ENCODE results near the gene IL1A.

IL1A gene

DNA sequence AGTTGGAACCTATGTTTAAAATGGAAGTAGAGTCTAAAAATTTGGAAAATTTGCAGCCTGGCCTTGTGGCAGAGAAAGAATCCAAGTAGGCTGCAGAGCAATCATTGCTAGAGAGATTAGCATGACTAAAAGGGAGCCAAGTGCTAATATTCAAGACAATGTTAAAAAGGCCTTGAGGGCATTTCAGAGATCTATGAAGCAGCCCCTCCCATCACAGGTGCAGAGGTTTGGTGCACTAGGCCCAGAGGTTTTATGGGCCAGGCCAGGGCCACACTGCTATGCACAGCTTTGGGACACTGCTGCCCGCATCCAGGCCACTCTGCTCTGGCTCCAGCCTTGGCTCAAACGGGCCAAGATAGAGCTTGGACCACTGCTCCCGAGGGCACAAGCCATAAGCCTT lies 6.7 kb upstream of the IL1A start:
- DNase-seq, result no peak

DNA sequence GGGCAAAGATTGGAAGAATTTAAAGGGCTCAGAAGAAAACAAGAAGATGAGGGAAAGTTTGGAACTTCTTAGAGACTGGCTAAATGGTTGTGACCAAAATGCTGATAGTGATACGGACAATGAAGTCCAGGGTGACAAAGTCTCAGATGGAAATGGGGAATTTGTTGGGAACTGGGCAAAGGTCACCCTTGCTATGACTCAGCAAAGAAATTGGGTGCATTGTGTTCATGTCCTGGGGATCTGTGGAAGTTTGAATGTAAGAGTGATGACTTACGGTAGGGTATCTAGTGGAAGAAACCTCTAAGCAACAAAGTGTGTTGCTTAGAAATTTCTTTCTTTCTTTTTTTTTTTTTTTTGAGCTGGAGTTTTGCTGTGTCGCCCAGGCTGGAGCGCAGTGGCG lies 6.0 kb upstream of the IL1A start:
- DNase-seq, result no peak

DNA sequence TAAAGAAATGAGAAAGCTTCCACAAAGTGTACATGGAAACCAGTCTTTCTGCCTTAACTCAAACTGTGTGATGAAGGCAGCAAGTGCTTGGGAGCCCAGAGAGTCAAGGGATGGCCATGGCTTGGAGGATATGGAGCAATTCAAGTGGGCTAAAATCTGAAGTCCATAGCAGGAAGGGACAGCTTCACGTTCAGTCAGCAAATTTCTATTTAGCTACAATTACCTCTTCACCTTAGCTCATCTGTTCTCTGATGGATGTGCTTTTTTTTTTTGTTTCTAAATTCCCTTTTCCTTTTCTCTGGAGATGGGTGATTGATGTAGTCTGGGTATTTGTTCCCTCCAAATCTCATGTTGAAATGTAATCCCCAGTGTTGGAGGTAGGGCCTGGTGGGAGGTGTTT lies 4.9 kb upstream of the IL1A start:
- DNase-seq, result no peak

DNA sequence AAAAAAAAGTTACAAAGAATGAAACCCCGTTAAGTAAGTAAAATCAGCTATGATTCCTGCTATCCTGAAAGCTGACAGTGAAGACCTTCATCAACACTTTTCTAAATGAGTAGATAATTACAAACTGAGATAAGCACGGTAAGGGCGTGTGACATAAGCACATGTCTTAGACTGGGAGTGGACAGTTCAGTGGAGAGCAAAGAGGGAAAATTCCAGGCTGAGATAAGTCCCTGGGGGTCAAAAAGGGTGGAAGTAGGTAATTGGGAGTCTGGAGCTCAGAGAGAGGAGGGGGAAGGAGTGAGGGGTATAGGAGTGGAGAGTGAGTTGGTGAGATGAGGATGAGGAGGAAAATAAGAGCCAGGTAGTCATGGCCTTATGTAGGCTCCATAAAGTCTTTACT lies 4.4 kb upstream of the IL1A start:
- DNase-seq, result no peak

DNA sequence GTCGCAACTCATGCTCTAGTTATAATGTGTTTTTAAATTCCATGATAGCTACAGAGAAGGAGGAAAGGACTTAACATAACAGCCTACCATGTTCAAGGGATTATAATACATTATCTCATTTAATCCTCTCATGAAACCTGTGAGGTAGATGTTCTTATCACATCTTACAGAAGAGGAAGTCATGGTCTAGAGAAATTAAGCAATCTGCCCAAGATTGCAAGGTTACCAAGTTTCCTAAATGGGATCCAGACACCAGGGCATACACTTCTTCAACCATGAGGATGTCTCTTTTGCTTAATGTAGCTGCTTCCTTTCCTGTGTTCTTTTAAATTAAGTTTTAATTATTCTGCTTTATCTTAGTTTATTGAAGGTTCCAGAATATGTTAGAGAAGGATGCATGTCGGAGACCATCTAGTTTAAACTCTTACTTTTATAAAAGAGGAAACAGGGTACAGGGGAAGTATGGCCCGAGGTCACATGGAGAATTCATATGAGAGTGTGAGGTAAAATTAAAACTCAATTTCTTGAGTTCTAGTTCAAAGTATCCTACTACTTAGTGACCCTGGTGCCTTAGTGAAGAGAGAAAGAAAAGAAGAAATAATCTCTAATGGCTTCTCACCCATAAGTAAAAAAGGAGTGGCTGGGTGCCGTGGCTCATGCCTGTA lies 3.6 kb upstream of the IL1A start:
- peak; percentile 44 for DNase-seq

DNA sequence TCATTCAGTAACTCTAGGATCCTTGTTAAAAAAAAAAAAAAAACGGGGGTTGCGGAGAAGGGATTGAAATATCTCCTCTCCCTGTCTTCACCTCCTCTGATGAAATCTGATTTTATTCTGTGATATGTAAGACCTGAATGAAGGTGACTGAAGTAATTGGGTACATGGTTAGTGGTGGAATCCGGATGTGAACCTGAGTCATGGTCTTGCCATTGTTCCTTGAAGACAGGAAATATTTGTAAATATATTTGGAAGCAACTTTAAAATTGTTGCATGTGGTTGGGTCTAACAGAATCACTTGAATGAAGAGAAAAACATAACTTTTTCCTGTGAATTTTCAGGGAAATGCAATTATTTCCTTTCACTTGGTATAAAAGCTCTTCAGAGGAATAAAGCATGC lies 3.0 kb upstream of the IL1A start:
- DNase-seq, result no peak

DNA sequence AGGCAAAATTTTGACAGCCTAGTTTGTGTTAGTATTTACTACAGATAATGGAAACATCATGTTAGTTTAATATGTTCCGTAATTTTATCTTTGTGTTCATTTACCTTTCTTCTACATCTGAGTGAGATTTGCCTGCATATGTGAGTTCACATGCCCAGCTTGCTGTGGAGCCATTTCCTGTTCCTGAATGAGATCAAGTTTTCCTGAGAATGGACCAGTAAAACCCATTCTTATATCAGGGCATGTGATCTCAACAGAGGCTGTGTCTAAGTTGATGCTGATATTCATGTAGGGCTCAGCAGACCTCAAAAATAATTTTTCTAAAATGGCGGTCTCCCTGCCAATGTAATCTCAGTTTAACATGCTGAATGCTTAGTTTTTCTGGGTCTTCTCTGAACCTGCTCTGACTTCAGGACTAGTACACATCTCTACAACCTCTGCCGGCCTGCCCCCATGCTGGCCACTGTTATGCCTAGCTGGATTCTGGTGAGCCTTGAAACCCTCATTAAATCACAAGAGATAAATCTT lies 1.0 kb downstream of the IL1A start:
- DNase-seq, result no peak

DNA sequence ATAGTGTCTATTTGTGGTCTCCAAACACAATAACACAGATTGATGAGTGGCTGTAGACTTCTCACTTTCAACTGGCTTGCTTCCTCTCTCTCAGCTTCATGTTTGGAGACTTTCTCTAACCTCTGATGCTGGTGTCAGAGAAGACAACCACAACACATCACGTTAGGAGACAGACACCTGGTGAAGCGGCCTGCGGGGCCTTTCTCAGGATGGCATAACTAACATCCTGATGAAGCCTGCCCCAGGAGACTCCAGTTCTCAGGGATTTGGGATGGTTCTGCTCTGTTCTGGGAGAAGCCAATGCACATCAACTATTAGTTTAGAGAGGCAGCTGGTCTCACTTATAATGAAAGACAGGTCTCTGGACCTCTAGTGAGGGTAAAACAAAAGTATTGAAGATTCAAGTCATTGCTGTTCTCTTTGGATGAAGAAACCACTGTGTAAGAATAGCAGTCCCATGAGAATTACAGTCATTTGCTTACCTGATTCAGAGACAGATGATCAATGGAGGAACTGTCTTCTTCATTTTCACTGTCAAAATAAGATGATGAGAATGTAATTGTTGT lies 2.0 kb downstream of the IL1A start:
- no peak for DNase-seq

DNA sequence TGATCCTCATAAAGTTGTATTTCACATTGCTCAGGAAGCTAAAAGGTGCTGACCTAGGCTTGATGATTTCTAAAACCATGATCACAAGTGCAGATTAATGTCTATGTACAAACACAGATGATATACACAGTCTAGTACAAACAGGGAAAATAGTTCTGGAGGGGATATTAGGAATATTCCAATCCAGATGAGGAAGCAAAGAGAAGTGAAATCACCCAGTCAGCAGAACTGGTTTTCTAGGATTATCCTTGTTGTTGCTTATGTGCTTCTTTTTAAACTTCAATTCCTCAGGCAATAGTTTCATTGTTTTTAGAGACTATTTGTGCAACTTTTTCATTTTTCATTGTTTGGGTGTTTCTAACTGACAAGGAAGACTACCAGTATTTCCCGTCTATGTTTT lies 4.7 kb downstream of the IL1A start:
- no peak for DNase-seq

DNA sequence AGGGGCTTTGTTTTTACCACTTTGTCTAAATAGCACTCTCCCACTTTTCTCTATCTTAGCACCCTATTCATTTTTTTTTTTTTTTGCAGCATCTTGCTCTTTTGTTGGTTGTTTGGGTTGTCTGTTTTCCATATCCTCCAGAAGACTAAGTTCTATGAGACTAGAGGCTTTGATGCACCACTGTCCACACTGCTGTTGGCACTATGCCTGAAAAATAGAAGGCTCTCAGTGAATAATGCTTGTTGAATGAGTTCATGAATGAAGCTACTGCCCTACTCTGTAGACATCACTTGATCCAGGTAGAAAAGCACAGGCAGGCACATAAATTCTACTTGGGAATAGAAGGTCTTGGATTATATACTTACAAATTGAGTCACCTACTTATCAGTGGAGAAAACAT lies 7.3 kb downstream of the IL1A start:
- DNase-seq, result no peak

DNA sequence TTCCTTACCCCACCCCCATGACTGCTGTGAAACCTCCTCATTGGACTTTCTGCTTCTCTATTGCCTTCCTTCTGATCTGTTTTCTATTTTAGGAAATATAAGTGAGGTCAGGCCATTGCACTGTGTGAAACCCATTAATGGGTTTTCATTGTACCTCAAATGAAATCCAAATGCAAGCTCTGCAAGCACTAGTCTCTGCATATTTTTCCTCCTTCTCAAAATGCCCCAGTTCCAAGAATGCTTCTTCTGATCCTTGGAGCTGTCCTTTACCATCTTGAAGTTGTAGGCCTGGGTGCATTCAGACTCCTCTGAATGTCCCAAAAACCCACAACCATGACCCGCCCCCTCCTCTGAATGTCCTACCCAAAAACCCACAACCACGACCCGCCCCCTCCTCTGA lies 8.2 kb downstream of the IL1A start:
- no peak for DNase-seq

DNA sequence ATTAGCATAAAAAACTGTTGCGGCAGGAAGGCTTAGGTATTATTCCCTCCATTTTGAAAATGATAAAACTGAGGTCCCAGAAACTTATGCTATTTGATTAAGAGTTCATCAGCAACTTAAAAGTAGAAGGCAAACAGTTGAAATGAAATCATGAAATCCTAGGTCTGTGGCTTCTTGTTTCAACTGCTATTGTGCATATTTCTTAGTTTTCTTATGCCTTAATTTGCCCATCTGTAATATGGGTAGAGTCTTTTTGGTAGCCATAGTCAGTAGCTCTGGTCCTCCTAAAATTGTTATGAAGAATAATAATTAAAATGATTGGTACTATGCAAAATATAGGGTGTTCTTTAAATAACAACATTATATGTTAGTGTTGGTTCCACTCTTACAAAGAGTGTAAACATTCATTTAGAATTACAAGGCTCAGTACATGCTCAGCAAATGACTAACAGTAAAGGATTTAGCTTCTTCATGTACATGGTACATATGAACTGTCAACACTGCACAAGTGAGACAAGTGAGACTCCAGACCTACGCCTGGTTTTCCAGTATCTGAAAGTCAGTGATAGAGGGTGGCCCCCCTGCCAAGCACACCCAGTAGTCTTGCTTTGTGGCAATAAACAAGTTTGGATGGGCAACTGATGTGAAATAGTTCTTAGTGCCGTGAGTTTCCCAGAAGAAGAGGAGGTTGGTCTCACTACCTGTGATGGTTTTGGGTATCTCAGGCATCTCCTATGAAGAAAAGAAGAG lies 9.6 kb downstream of the IL1A start:
- DNase-seq, result no peak

DNA sequence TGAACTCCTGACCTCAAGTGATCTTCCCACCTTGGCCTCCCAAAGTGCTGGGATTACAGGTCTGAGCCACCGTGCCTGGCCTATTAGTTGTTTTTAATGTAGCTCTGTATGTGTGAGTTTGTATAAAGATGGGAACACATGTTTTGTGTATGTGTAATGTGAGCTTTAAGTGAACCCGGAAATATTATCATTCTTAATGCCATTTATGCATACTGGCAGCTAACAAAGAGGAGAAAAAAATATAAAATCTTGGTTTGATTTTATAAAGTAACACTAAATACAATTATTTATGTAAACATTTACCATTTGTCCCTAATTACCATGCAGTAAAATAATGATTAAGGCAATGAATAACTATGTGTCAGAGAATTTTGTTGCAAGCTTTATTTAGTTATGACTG lies 10.7 kb downstream of the IL1A start:
- DNase-seq, result no peak

DNA sequence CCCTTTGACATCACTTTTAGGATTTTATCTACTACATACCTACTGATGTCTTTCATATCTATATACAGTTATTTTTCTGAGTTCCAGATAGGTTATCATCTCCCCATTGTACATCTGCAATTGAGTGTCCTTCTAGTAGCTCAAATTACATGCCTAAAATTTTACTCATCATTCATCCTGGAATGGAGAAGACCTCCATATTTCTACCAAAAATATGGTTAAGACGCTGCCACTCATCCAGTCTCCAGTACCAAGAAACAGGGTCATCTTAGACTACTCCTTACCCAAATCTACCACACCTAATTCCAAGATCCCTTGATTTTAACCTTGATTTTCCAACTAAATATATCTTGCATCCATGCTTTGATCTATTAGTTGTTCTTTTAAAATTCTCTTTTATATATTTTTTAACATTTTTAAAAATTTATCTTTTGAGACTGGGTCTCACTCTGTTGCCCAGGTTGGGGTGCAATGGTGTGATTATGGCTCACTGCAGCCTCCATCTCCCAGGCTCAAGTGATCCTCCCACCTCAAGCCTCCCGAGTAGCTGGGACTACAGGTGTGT lies 11.3 kb downstream of the IL1A start:
- no peak for DNase-seq

DNA sequence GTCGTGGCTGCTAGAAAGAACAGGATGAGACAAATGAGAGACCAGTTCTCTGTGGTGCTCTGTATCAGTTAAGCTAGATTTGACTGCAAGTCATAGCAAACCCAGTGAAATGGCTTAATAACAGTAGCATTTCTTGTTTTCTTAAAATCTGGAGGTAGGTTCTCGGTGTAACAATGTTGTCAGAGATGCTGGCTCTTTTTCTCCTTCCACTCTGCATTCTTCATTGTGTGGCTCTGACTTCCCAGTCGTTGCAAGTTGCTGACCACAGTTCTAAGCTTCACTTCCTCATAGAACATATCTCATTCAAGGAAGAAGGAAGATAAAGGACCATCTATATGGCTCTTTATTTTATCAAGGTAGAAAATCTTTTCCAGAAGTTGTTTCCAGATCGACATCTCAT lies 12.0 kb downstream of the IL1A start:
- DNase-seq, result no peak

DNA sequence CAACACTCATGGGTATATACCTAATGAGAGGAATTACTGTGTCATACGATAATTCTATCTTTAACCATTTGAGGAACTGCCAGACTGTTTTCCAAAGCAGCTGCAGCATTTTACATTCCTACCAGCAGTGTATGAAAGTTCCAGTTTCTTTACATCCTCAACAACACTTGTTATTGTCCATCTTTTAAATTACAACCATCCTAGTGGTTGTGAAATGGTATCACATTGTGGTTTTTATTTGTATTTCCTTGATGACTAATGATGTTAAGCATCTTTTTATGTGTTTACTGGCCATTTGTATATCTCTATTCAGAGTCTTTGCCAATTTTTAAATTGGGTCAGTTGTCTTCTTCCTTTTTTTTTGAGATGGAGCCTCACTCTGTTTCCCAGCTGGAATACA lies 15.9 kb downstream of the IL1A start:
- no peak for DNase-seq

DNA sequence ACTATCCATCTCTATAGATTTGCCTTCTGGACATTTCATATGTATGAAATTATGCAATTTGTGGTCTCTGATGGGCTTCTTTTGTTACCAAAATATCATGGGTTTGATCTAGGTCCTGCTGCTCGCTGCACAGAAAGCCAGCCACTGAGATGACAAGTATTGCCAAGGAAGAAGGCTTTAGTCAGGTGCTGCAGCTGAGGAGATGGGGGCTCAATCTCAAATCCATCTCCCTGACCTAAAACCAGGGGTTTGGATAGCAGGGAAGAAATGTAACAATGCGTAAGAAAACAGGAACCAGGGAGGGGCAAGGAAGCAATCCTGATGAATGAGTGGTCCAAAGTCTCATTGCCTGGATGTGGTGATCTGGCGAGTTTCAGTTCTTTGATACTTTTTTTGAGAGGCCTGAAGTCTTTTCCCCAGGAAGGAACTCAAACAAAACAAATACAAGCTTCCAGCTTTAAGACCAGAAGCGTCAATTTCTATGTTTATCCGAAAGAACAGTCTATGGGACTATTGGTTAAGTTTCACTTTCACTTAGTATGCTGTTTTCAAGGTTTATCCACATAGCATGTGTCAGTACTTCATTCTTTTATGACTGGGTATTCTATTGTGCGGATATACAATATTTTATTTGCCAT lies 16.5 kb downstream of the IL1A start:
- no peak for DNase-seq

DNA sequence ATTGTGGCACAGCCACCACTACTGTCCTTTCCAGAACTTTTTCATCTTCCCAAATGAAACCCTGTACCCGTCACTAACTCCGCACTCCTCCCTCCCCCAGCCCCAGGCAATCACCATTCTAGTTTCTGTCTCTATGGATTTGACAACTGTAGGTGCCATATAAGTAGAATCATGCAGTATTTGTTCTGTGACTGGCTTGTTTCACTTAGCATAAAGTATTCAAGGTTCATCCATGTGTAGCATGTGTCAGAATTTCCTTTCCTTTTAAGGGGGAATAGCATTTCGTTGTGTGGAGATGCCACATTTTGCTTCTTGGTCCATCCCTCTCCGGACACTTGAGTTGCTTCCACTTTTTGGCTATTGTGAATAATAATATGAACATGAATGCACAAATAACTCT lies 19.0 kb downstream of the IL1A start:
- DNase-seq, result no peak

DNA sequence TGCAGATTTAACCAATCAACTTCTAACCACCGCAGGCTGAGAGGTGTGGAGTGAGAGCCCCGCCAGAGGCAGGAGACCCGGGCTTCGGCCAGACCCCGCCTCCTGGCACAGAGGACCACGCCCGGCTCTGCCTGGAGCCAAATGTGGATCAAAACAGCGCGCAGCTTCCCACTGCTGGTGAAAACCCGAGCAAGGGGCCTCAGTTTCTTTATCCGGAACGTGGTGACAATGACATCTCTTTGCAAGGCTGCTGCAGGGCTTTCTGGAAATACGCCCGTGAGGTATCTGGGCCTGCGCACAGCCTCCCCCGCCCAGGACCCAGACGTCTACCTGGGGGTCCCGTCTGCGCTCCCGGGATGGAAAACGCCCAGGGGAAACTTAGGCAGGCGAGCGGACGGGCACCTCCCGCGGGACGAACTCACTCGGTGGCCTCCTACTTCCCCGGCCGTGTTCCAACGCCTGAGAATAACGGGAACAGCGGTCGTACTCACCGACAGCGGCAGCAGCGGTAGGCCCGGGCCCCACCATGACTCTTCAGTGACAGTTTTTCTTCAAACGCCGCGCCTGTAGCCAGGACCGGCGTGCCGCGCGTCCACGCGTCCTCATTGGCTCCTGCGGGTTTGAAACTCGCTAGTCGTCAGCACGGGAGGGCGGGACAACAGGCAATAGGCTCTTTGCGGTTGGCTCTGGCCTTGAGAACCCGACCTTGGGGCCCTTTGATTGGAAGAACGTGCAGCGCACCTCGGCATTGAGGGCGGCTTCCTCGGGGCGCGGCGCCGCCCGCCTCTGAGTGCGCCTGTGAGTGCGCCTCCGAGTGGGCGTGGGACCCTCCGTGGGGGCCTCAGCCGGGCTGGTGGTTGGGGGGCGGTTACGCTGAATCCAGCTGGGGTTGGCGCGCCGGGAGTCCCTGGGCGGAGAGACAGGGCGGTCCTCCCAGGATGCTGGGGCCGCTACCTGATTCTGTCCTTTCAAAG lies 19.9 kb downstream of the IL1A start, which contains the start of gene CKAP2L:
CKAP2L (minus strand) TSS at position 539 of the 974 bp plus-strand sequence; CDS start at position 528, 11 bp downstream.
- peak; percentile 99 for DNase-seq

DNA sequence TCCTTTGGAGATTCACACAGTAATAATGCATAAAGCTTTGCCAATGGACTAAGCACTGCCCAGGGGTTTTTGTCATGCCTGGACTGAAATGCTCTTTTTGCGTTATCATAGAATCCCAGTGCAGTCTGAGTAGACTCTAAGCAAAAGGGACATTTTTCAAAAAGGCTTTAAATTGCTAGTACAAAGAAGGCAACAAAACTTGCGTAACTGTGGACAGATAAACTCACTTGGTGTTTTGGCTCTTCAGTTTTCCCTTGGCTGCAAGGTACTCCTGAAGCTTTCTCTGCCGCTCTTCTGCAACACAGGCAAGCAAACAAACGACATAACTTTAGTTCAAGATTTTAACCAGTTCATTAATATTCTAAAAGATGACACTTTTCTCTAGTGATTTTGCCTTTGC lies 22.0 kb downstream of the IL1A start:
- no peak for DNase-seq

DNA sequence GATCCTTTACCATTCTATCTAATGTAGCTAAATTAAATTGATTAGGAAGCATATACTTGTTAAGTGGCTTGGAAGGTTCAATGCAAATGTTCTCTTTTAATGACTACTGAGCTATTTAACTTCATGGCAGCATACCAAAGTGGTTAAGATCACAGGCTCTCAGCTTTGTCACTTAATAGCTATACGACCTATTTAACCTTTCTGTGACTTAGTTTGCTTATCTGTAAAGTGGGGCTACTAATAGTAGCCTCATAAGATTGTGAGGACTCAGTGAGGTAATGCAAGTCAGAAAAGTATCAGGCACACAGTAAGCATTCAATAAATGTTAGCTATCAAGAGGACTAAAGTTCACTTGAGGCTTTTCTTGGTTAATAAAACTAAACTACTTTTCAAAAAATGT lies 24.1 kb downstream of the IL1A start:
- no peak for DNase-seq

DNA sequence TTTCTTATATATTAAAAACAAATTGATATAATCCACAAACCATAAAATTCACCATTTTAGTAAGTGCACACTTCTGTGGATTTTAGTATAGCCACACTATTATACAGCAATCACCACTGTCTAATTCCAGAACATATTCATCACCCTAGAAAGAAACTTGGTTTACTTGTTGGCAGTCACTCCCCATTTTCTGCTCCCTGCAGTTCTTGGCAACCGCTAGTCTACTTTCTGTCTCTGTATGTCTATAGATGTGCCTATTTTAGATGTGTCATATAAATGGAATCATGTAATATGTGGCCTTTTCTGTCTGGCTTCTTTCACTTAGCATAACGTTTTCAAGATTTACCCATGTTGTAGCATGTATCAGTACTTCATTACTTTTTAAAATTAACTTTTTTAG lies 25.6 kb downstream of the IL1A start:
- DNase-seq, result no peak
